Endothelial cell of umbilical vein (primary cell): ENCODE measurements around the gene MEX3C. TPM values are rescaled to one million over a fixed set of nuclear protein-coding genes. Genes with fewer than 3 reads are reported as not detected.

Source experiments
- Bru-seq: library from RNA; stranded (reverse); fragments of 400-500 nt; gene quantifications from one replicate; lab custom pipeline; 2021; lab: Mats Ljungman, UMichigan
- BruChase-seq, 2 experiments: library from RNA; stranded (reverse); fragments of 400-500 nt; gene quantifications; one replicate each; lab custom pipeline; 2021; lab: Mats Ljungman, UMichigan
- BruUV-seq: library from RNA; stranded (reverse); fragments of 400-500 nt; replicated peaks from 2 replicates; lab custom pipeline; 2021; lab: Mats Ljungman, UMichigan
- CTCF ChIA-PET: fragments of 300-600, 350-600 bp; sonication (Branson Sonifier 250); formaldehyde crosslinking; loops from one replicate; lab custom pipeline; 2021; ENCODE audit warnings: antibody characterized with exemption, inconsistent platforms; lab: Charles Lee
- POLR2A ChIA-PET: fragments of 300-600, 350-600 bp; sonication (Branson Sonifier 250); formaldehyde crosslinking; loops from one replicate; lab custom pipeline; 2021; ENCODE audit warnings: antibody characterized with exemption, inconsistent platforms; lab: Charles Lee
- DNase-seq: peaks from one replicate; pipeline ENCODE4 v3.0.0-alpha.2; 2011; ENCODE audit warnings: low read depth, low spot score
- FAIRE-seq: peaks from 2 replicates; lab custom pipeline; 2011; peaks lifted over from hg19 to GRCh38; lab: Jason Lieb, UNC
- H2AFZ ChIP-seq: 2 replicates; pipeline ENCODE4 v1.6.0; 2012; ENCODE audit warnings: low read depth, low read length, control low read depth, inconsistent platforms
- H3K27ac ChIP-seq: 2 replicates; pipeline ENCODE4 v1.5.1; 2011; ENCODE audit warnings: low read depth, mild to moderate bottlenecking, control low read depth, low read length, moderate library complexity; ENCODE audit not compliant: insufficient read depth
- H3K27me3 ChIP-seq, 2 experiments: 2 replicates each; pipeline versions ENCODE4 v1.6.0 to v1.6.1; 2011; ENCODE audit warnings: low read length in 2 of 2, mixed read lengths in 1 of 2; ENCODE audit not compliant: control insufficient read depth in 2 of 2, insufficient read depth in 2 of 2
- H3K36me3 ChIP-seq, 2 experiments: 2 replicates in 1 of 2; 3 replicates in 1 of 2; pipeline ENCODE4 v1.5.1; 2011; ENCODE audit warnings: low read length in 2 of 2, mild to moderate bottlenecking in 1 of 2, moderate library complexity in 1 of 2; ENCODE audit not compliant: control insufficient read depth in 2 of 2, insufficient read depth in 2 of 2; ENCODE audit errors: extremely low read depth in 1 of 2
- H3K4me1 ChIP-seq: 3 replicates; pipeline ENCODE4 v1.5.1; 2011; ENCODE audit warnings: mild to moderate bottlenecking, low read length; ENCODE audit not compliant: control insufficient read depth, insufficient read depth; ENCODE audit errors: extremely low read depth
- H3K4me2 ChIP-seq: 2 replicates; pipeline ENCODE4 v1.6.1; 2011; ENCODE audit warnings: low read length, control low read depth, mixed read lengths; ENCODE audit not compliant: insufficient read depth
- H3K4me3 ChIP-seq, 3 experiments: fragments of 200-600 bp in 1 of 3; sonication (generic), shearing (Covaris generic) in 1 of 3; replicated peaks in 1 of 3; 2 replicates each; pipeline ENCODE4 v1.5.1; 2011 to 2016; ENCODE audit warnings: control low read depth in 3 of 3, low read length in 3 of 3, mild to moderate bottlenecking in 2 of 3, inconsistent platforms in 1 of 3, low read depth in 1 of 3, moderate library complexity in 1 of 3; ENCODE audit not compliant: insufficient read depth in 1 of 3
- H3K79me2 ChIP-seq: 2 replicates; pipeline ENCODE4 v1.6.0; 2012; ENCODE audit warnings: low read length, inconsistent platforms; ENCODE audit not compliant: control insufficient read depth, insufficient read depth
- H3K9ac ChIP-seq: replicated peaks from 2 replicates; pipeline ENCODE3; 2011; ENCODE audit warnings: low read length, control low read depth; ENCODE audit not compliant: insufficient read depth; ENCODE audit errors: extremely low read depth
- H3K9me1 ChIP-seq: replicated peaks from 3 replicates; pipeline ENCODE4 v1.6.0; 2011; ENCODE audit warnings: mild to moderate bottlenecking, low read length; ENCODE audit not compliant: control insufficient read depth, insufficient read depth; ENCODE audit errors: extremely low read depth
- H3K9me3 ChIP-seq: replicated peaks from 2 replicates; pipeline ENCODE4 v1.5.1; 2012; ENCODE audit warnings: low read length, inconsistent platforms; ENCODE audit not compliant: control insufficient read depth, insufficient read depth
- H4K20me1 ChIP-seq: replicated peaks from 2 replicates; pipeline ENCODE3; 2011; ENCODE audit warnings: mild to moderate bottlenecking, low read length; ENCODE audit not compliant: control insufficient read depth, insufficient read depth; ENCODE audit errors: extremely low read depth
- CTCF ChIP-seq, 2 donors: IDR thresholded peaks; 1 replicate in 1 of 2; 2 replicates in 1 of 2; pipeline ENCODE4 v1.5.1; 2011; ENCODE audit warnings: low read length in 2 of 2, mild to moderate bottlenecking in 2 of 2, moderate library complexity in 2 of 2, control low read depth in 1 of 2, inconsistent platforms in 1 of 2, low read depth in 1 of 2; ENCODE audit not compliant: insufficient read depth in 1 of 2; ENCODE audit errors: extremely low read depth in 1 of 2
- GATA2 ChIP-seq: IDR thresholded peaks from 2 replicates; pipeline ENCODE4 v1.7.0; 2011; ENCODE audit warnings: low read depth, mild to moderate bottlenecking, moderate library complexity, mixed read lengths, low read length; ENCODE audit not compliant: insufficient read length, insufficient read depth
- MYC ChIP-seq: IDR thresholded peaks from one replicate; pipeline ENCODE4 v1.6.1; 2011; ENCODE audit warnings: mild to moderate bottlenecking, low read depth, low read length
- POLR2A ChIP-seq: IDR thresholded peaks from 2 replicates; pipeline ENCODE4 v1.6.1; 2012; ENCODE audit warnings: low read depth, mild to moderate bottlenecking, control low read depth, low read length
- POLR2AphosphoS5 ChIP-seq: IDR thresholded peaks from 2 replicates; pipeline ENCODE4 v1.6.1; 2012; ENCODE audit warnings: low read depth, mild to moderate bottlenecking, control low read depth, low read length, moderate library complexity; ENCODE audit not compliant: insufficient read depth
- dilution Hi-C: fragments of 300-500 bp; cut with MboI; formaldehyde crosslinking; loops from one replicate; pipeline ENCODE4 v1.15.0; 2019; ENCODE audit warnings: low sequenced_read_pairs; ENCODE audit not compliant: extremely low pct_ligation_motif_present
- intact Hi-C: fragments of 100-400 bp; cut with micrococcal nuclease; formaldehyde crosslinking; loops from one replicate; pipeline ENCODE4 v1.10.0; 2022
- long read RNA-seq: library from polyadenylated mRNA; stranded (forward); transcript quantifications from one replicate; pipeline ENCODE4 v2.0.0, GENCODE V29; 2021
- polyA minus RNA-seq, 3 experiments: library from RNA; depleted of rRNA, polyadenylated mRNA; stranded (reverse); fragments of >200 nt; gene quantifications; 1 replicate in 1 of 3; 2 replicates in 2 of 3; pipeline ENCODE4 v1.2.3, GENCODE V29; 2011
- polyA plus RNA-seq, 4 experiments: library from polyadenylated mRNA; depleted of rRNA in 3 of 4; stranded (reverse) in 3 of 4; unstranded in 1 of 4; fragments of >200 nt; gene quantifications; 2 replicates each; pipeline versions ENCODE4 v1.2.1 to v1.2.3, GENCODE V29; 2011 to 2012; ENCODE audit warnings: missing spikeins in 1 of 4
- total RNA-seq: library from RNA; stranded (reverse); gene quantifications from 2 replicates; pipeline ENCODE4 v1.2.3, GENCODE V29; 2021

MEX3C gene
- 45.2 and 45.7 TPM in 2 replicates for total RNA-seq
- 19.2 and 23.4 TPM in 2 replicates for polyA plus RNA-seq
- 31.6 and 35.1 TPM in 2 replicates for polyA plus RNA-seq (2011; cell fraction: cytosol; rRNA removed)
- polyA plus RNA-seq (2011; cell fraction: nucleus; rRNA removed), result 30.5 and 33.8 TPM in 2 replicates
- 37.5 and 43.2 TPM in 2 replicates for polyA plus RNA-seq (2012)
- polyA minus RNA-seq, result 59.8 and 64.0 TPM in 2 replicates
- 17.8 TPM for polyA minus RNA-seq (2011; cell fraction: cytosol; rRNA and poly(A)+ RNA removed)
- polyA minus RNA-seq (2011; cell fraction: nucleus; rRNA and poly(A)+ RNA removed), result 52.4 and 64.0 TPM in 2 replicates
- percentile 95 among the genes with signal in this experiment for Bru-seq, nascent RNA
- BruChase-seq, experiment 1, labeled RNA remaining after a 6-hour chase, result percentile 87 among the genes with signal in this experiment
- BruChase-seq, experiment 2, labeled RNA remaining after a 2-hour chase, result percentile 96 among the genes with signal in this experiment
- long read RNA-seq, transcript MEX3C-201 (2 exons, 3,781 nt), result major isoform, 10 of 19 reads
- long read RNA-seq, partial matches to known transcripts, result 0 of 19 reads
- long read RNA-seq, other reads (novel, unspliced or antisense), result 9 of 19 reads

- Histone ChIP-seq H2AFZ (peak within 1 kb of the TSS; percentile 67), H3K79me2 (peaks cover 40% of the 10 kb centered on the region), H3K9me3 (no peaks in the 10 kb centered on the region), H3K27ac (peak within 1 kb of the TSS; percentile 91), H4K20me1 (peaks cover 4% of the 10 kb centered on the region), H3K9ac (peak within 1 kb of the TSS; percentile 98), H3K4me1 (peaks cover 20% of the 10 kb centered on the region), H3K4me3 (peak within 1 kb of the TSS; percentile 65 to 95 (median 95)), H3K9me1 (peaks cover under 1% of the 10 kb centered on the region), H3K27me3 (no peaks in the 10 kb centered on the region), H3K4me2 (peak within 1 kb of the TSS; percentile 97), H3K36me3 (no peaks in the 10 kb centered on the region)
- POLR2A ChIA-PET, result interaction anchor here (1.0 to 1.6 kb wide), 2 partner anchors 167 to 319 kb away, joined by 4 to 7 read pairs; partner anchors contain the start of genes ME2 and SMAD4
- peak; percentile 94 for FAIRE-seq
- intact Hi-C loops (loop anchor here (1.0 to 5.0 kb wide), 7 partner anchors 13 to 916 kb away; partner anchors contain the start of genes ELAC1, MBD1, SKA1 and SMAD4), dilution Hi-C loops (no loop called here)
- no TSS peak for BruUV-seq
- CTCF ChIA-PET, result interaction anchor here (0.8 to 1.7 kb wide), 2 partner anchors 87 to 328 kb away, joined by 3 to 6 read pairs; no protein-coding TSS in a partner anchor
- peak; percentile 72 for TF ChIP-seq POLR2A
- TF ChIP-seq CTCF (IDR thresholded peaks at IDR 0.05; ENCODE audit: extremely low read depth in 1 of 2, insufficient read depth in 1 of 2, low read depth in 1 of 2, low read length in 2 of 2), result peak in 1 of 2 donors; percentile 22
- no peak for TF ChIP-seq MYC
- peak; percentile 48 for TF ChIP-seq POLR2AphosphoS5
- no peak for TF ChIP-seq GATA2
- peak; percentile 99 for DNase-seq
Measured at GRCh38 chr18:51197661-51198424, at the start of gene MEX3C. Gene MEX3C (minus strand): TSS chr18:51197681. CDS start chr18:51197320, 361 bp downstream.
